SK-N-SH treated with all-trans-retinoic acid at 6 μM for 48 hours (cell line): Measurements from ENCODE around the gene KCNIP1.

Experiments used
- ATAC-seq: fragments of 200-7000 bp; cut with Tn5 transposase; 3 replicates; pipeline ENCODE4 v1.9.1; 2020; ENCODE audit warnings: mild to moderate bottlenecking, moderate library complexity
- ARNTL ChIP-seq: fragments of 450-650 bp; formaldehyde crosslinking; IDR thresholded peaks from 2 replicates; pipeline ENCODE4 v1.5.0; 2020; ENCODE audit warnings: low read depth, mild to moderate bottlenecking, moderate library complexity, borderline replicate concordance
- BACH2 ChIP-seq: fragments of 250-450 bp; sonication (Bioruptor Pico); IDR thresholded peaks from 2 replicates; pipeline ENCODE4 v1.9.0; 2021; ENCODE audit warnings: mild to moderate bottlenecking, borderline replicate concordance
- CREB5 ChIP-seq: fragments of 250-450 bp; sonication (Bioruptor Pico); IDR thresholded peaks from 2 replicates; pipeline ENCODE4 v1.5.1; 2020; ENCODE audit warnings: low read depth, mild to moderate bottlenecking, moderate library complexity
- CSDC2 ChIP-seq: fragments of 250-450 bp; sonication (Bioruptor Pico); IDR thresholded peaks from 2 replicates; pipeline ENCODE4 v1.5.0; 2020; ENCODE audit warnings: mild to moderate bottlenecking, moderate library complexity
- CSRNP3 ChIP-seq: fragments of 250-450 bp; sonication (Bioruptor Pico); IDR thresholded peaks from 2 replicates; pipeline ENCODE4 v1.5.1; 2021; ENCODE audit warnings: mild to moderate bottlenecking, moderate library complexity
- ESRRG ChIP-seq: fragments of 250-450 bp; sonication (Bioruptor Pico); IDR thresholded peaks from 2 replicates; pipeline ENCODE4 v1.6.1; 2021; ENCODE audit warnings: mild to moderate bottlenecking
- GLIS3 ChIP-seq: fragments of 250-450 bp; sonication (Bioruptor Pico); IDR thresholded peaks from 2 replicates; pipeline ENCODE4 v1.5.0; 2020; ENCODE audit warnings: mild to moderate bottlenecking, moderate library complexity
- ISL1 ChIP-seq: fragments of 250-450 bp; sonication (Bioruptor Pico); IDR thresholded peaks from 2 replicates; pipeline ENCODE4 v2.1.2; 2022; ENCODE audit warnings: mild to moderate bottlenecking, moderate library complexity
- POU6F1 ChIP-seq: fragments of 250-450 bp; sonication (Bioruptor Pico); IDR thresholded peaks from 2 replicates; pipeline ENCODE4 v1.8.0; 2021; ENCODE audit warnings: low read depth, mild to moderate bottlenecking, moderate library complexity, borderline replicate concordance
- PPARA ChIP-seq: fragments of 250-450 bp; sonication (Bioruptor Pico); IDR thresholded peaks from 2 replicates; pipeline ENCODE4 v1.5.0; 2020; ENCODE audit warnings: mild to moderate bottlenecking, borderline replicate concordance
- RARB ChIP-seq: fragments of 250-450 bp; sonication (Bioruptor Pico); IDR thresholded peaks from 2 replicates; pipeline ENCODE4 v1.8.0; 2021; ENCODE audit warnings: mild to moderate bottlenecking, moderate library complexity
- SNAI2 ChIP-seq: fragments of 250-450 bp; sonication (Bioruptor Pico); IDR thresholded peaks from 2 replicates; pipeline ENCODE4 v1.5.0; 2020; ENCODE audit warnings: mild to moderate bottlenecking, moderate library complexity
- TCF4 ChIP-seq: fragments of 250-450 bp; sonication (Bioruptor Pico); IDR thresholded peaks from 2 replicates; pipeline ENCODE4 v1.8.0; 2021; ENCODE audit warnings: mild to moderate bottlenecking, moderate library complexity, borderline replicate concordance
- TOX ChIP-seq: fragments of 250-450 bp; sonication (Bioruptor Pico); IDR thresholded peaks from 2 replicates; pipeline ENCODE4 v1.8.0; 2021; ENCODE audit warnings: mild to moderate bottlenecking, moderate library complexity, borderline replicate concordance
- ZC3H10 ChIP-seq: fragments of 250-450 bp; sonication (Bioruptor Pico); IDR thresholded peaks from 2 replicates; pipeline ENCODE4 v1.5.1; 2021; ENCODE audit warnings: mild to moderate bottlenecking, moderate library complexity
- ZFP3 ChIP-seq: fragments of 250-450 bp; sonication (Bioruptor Pico); IDR thresholded peaks from 2 replicates; pipeline ENCODE4 v1.5.0; 2020; ENCODE audit warnings: mild to moderate bottlenecking, moderate library complexity
- ZFP30 ChIP-seq: fragments of 450-650 bp; formaldehyde crosslinking; IDR thresholded peaks from 2 replicates; pipeline ENCODE4 v1.5.0; 2022; ENCODE audit warnings: mild to moderate bottlenecking, moderate library complexity
- ZNF565 ChIP-seq: fragments of 450-650 bp; formaldehyde crosslinking; conservative IDR thresholded peaks from 2 replicates; pipeline ENCODE4 v1.5.0; 2020; ENCODE audit warnings: low read depth, mild to moderate bottlenecking, moderate library complexity
- ZNF70 ChIP-seq: fragments of 450-650 bp; formaldehyde crosslinking; IDR thresholded peaks from 2 replicates; pipeline ENCODE4 v1.5.0; 2020; ENCODE audit warnings: mild to moderate bottlenecking, moderate library complexity
- TF ChIP-seq, protein P1 (sequence below): fragments of 250-450 bp; sonication (Bioruptor Pico); IDR thresholded peaks from 2 replicates; pipeline ENCODE4 v1.5.0; 2020; ENCODE audit warnings: mild to moderate bottlenecking, moderate library complexity
- TF ChIP-seq, protein P2 (sequence below): fragments of 250-450 bp; sonication (Bioruptor Pico); IDR thresholded peaks from 2 replicates; pipeline ENCODE4 v1.8.0; 2020; ENCODE audit warnings: mild to moderate bottlenecking, moderate library complexity, borderline replicate concordance

Gene KCNIP1

DNA sequence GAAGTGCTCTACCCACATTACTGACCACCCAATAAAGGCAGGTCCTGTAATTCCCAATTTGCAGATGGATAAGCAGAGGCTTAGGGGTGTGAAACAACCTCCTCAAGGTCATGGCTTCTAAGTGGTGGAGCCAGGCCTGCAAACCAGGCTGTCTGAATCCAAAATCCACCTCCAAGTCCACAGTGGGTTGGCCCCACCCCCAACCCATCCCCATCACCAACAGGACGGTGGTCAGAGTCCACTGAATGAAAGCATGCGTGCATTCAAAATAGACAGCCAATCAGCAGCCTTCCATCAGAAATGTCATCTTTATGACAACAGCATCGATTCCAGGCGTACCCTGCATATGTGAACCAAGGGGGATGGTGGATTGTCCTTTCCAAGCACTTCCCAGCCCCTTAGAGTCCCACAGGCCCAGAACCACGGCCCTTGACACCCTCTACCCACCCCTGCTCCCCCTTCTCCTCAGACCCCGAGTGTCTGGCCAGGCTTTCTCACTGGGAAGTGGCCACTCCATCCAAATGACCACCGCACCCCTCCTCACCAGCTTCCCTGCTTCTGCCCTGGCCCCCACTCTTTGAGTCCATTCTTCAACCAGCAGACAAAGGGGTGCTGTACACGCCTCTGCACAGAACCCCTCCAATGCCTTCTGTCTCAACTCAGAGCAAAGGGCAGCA is 133.1 kb downstream of the KCNIP1 start:
- TF ChIP-seq ZC3H10 (CRISPR knock-in tag) (no peak), ZFP3 (CRISPR knock-in tag) (no peak), TOX (CRISPR knock-in tag) (no peak), ARNTL (CRISPR knock-in tag) (no peak), CREB5 (no peak), ISL1 (CRISPR knock-in tag) (no peak), POU6F1 (CRISPR knock-in tag) (no peak), CSRNP3 (CRISPR knock-in tag) (no peak), CSDC2 (no peak), PPARA (CRISPR knock-in tag) (no peak), TCF4 (no peak), GLIS3 (no peak), ZNF70 (CRISPR knock-in tag) (no peak), RARB (CRISPR knock-in tag) (no peak), SNAI2 (CRISPR knock-in tag) (no peak)
- TF ChIP-seq, protein P1, sequence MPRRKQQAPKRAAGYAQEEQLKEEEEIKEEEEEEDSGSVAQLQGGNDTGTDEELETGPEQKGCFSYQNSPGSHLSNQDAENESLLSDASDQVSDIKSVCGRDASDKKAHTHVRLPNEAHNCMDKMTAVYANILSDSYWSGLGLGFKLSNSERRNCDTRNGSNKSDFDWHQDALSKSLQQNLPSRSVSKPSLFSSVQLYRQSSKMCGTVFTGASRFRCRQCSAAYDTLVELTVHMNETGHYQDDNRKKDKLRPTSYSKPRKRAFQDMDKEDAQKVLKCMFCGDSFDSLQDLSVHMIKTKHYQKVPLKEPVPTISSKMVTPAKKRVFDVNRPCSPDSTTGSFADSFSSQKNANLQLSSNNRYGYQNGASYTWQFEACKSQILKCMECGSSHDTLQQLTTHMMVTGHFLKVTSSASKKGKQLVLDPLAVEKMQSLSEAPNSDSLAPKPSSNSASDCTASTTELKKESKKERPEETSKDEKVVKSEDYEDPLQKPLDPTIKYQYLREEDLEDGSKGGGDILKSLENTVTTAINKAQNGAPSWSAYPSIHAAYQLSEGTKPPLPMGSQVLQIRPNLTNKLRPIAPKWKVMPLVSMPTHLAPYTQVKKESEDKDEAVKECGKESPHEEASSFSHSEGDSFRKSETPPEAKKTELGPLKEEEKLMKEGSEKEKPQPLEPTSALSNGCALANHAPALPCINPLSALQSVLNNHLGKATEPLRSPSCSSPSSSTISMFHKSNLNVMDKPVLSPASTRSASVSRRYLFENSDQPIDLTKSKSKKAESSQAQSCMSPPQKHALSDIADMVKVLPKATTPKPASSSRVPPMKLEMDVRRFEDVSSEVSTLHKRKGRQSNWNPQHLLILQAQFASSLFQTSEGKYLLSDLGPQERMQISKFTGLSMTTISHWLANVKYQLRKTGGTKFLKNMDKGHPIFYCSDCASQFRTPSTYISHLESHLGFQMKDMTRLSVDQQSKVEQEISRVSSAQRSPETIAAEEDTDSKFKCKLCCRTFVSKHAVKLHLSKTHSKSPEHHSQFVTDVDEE (CRISPR knock-in tag), result no peak
- TF ChIP-seq, protein P2, sequence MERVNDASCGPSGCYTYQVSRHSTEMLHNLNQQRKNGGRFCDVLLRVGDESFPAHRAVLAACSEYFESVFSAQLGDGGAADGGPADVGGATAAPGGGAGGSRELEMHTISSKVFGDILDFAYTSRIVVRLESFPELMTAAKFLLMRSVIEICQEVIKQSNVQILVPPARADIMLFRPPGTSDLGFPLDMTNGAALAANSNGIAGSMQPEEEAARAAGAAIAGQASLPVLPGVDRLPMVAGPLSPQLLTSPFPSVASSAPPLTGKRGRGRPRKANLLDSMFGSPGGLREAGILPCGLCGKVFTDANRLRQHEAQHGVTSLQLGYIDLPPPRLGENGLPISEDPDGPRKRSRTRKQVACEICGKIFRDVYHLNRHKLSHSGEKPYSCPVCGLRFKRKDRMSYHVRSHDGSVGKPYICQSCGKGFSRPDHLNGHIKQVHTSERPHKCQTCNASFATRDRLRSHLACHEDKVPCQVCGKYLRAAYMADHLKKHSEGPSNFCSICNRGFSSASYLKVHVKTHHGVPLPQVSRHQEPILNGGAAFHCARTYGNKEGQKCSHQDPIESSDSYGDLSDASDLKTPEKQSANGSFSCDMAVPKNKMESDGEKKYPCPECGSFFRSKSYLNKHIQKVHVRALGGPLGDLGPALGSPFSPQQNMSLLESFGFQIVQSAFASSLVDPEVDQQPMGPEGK, result no peak
- TF ChIP-seq, all 23 proteins: peak for 0
- no peak for ATAC-seq

- no peak for ATAC-seq
- TF ChIP-seq ZFP3 (CRISPR knock-in tag) (no peak), ZNF565 (CRISPR knock-in tag) (no peak), SNAI2 (CRISPR knock-in tag) (no peak), CSDC2 (no peak), TOX (CRISPR knock-in tag) (no peak), CREB5 (no peak), RARB (CRISPR knock-in tag) (no peak), BACH2 (no peak), GLIS3 (no peak), ZNF70 (CRISPR knock-in tag) (no peak), TCF4 (no peak), POU6F1 (CRISPR knock-in tag) (no peak), ZFP30 (CRISPR knock-in tag) (no peak), ESRRG (no peak)
- TF ChIP-seq, protein P1 (CRISPR knock-in tag), result no peak
- TF ChIP-seq, protein P2, result no peak
Measured at GRCh38 chr5:170638051-170638450, 134.2 kb downstream of the KCNIP1 start.
